ENCODE measurements around the gene ALKBH3.

ALKBH3 gene

GRCh38 chr11:43962383-43963278, 82.0 kb downstream of the ALKBH3 start:
- DNase-seq (ENCODE audit: low spot score): peak; percentile 43

- no peak for DNase-seq (ENCODE audit: low spot score)
Measured at GRCh38 chr11:43963279-43963620, 82.6 kb downstream of the ALKBH3 start.

- no peak for DNase-seq (ENCODE audit: low spot score)
Measured at GRCh38 chr11:43967661-43968060, 87.0 kb downstream of the ALKBH3 start.

- DNase-seq (ENCODE audit: low spot score): no peak
Measured at GRCh38 chr11:43968719-43969118, 88.1 kb downstream of the ALKBH3 start.

GRCh38 chr11:43969543-43969942, 88.9 kb downstream of the ALKBH3 start:
- DNase-seq (ENCODE audit: low spot score): peak; percentile 72
